Measurements from ENCODE around the gene ADPRH. TPM values are rescaled to one million over a fixed set of nuclear protein-coding genes. Genes with fewer than 3 reads are reported as not detected.
A peak's percentile ranks its signal among the peaks of the same experiment; 100 is the strongest.

Gene ADPRH
- total RNA-seq, 1 donor, result 7.2 TPM

DNA sequence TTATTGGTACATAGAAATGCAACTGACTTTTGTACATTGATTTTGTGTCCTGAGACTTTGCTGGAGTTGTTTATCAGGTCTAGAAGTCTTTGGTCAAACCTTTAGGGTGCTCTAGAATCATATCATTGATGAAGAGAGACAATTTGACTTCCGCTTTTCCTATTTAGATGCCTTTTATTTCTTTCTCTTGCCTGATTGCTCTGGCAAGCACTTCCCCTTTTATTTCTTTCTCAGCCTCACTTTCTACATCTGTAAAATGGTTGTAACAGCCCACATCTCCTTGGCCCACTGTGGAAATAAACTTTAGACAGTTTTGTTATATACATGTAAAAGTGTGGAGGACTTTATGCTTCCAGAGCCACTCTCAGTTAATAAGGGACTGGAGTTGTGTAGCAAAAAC is 32.4 kb downstream of the ADPRH start:
- TF ChIP-seq CTCF (IDR thresholded peaks at IDR 0.05; ENCODE audit: extremely low read depth, low read depth, low read length), result no peak
- H3K36me3 ChIP-seq (ENCODE audit: insufficient read depth, low read length), result no peaks in the 10 kb centered on the region

GRCh38 chr3:119613201-119613600 is 33.9 kb downstream of the ADPRH start:
- Histone ChIP-seq H4K20me1 (ENCODE audit: insufficient read depth, low read length) (no peaks in the 10 kb centered on the region), H3K4me3 (ENCODE audit: insufficient read depth, low read length) (no peak overlapping the region), H3K27ac (ENCODE audit: low read depth, low read length) (no peak overlapping the region), H3K4me2 (ENCODE audit: insufficient read depth, low read length) (no peak overlapping the region), H3K27me3 (ENCODE audit: insufficient read depth, low read length) (peaks cover 5% of the 10 kb centered on the region), H3K9me3 (ENCODE audit: low read depth, low read length) (no peaks in the 10 kb centered on the region), H3K79me2 (ENCODE audit: insufficient read depth, low read length) (no peaks in the 10 kb centered on the region), H3K4me1 (ENCODE audit: insufficient read depth, low read length) (no peaks in the 10 kb centered on the region), H3K36me3 (ENCODE audit: insufficient read depth, low read length) (no peaks in the 10 kb centered on the region), H2AFZ (ENCODE audit: low read length) (peak overlapping the region; percentile 35)
- peak; percentile 32 for DNase-seq (ENCODE audit: insufficient read length, low spot score, missing footprints)
- TF ChIP-seq CTCF (IDR thresholded peaks at IDR 0.05; ENCODE audit: extremely low read depth, low read depth, low read length), result no peak

More for the DNA sequence above, 32.4 kb downstream of the ADPRH start:
- no peak overlapping the region for H3K4me2 ChIP-seq (ENCODE audit: insufficient read depth, low read length)
- H3K9me3 ChIP-seq (ENCODE audit: low read depth, low read length), result no peaks in the 10 kb centered on the region
- peaks cover 5% of the 10 kb centered on the region for H3K27me3 ChIP-seq (ENCODE audit: insufficient read depth, low read length)
- no peak for DNase-seq (ENCODE audit: insufficient read length, low spot score, missing footprints)
- H3K4me1 ChIP-seq (ENCODE audit: insufficient read depth, low read length), result no peaks in the 10 kb centered on the region
- no peak overlapping the region for H3K4me3 ChIP-seq (ENCODE audit: insufficient read depth, low read length)
- H3K79me2 ChIP-seq (ENCODE audit: insufficient read depth, low read length), result no peaks in the 10 kb centered on the region
- no peaks in the 10 kb centered on the region for H4K20me1 ChIP-seq (ENCODE audit: insufficient read depth, low read length)
- no peak overlapping the region for H3K27ac ChIP-seq (ENCODE audit: low read depth, low read length)
- H2AFZ ChIP-seq (ENCODE audit: low read length), result no peak overlapping the region

- no peak overlapping the region for H3K27ac ChIP-seq (ENCODE audit: low read depth, low read length)
These were observed 34.6 kb downstream of the ADPRH start for GRCh38 chr3:119613872-119614271.

GRCh38 chr3:119616056-119616455 is 36.8 kb downstream of the ADPRH start:
- Histone ChIP-seq H3K36me3 (ENCODE audit: insufficient read depth, low read length) (no peaks in the 10 kb centered on the region), H3K27ac (ENCODE audit: low read depth, low read length) (no peak overlapping the region), H4K20me1 (ENCODE audit: insufficient read depth, low read length) (no peaks in the 10 kb centered on the region), H3K27me3 (ENCODE audit: insufficient read depth, low read length) (no peaks in the 10 kb centered on the region), H3K9me3 (ENCODE audit: low read depth, low read length) (no peaks in the 10 kb centered on the region), H3K4me1 (ENCODE audit: insufficient read depth, low read length) (peaks cover 2% of the 10 kb centered on the region), H3K4me3 (ENCODE audit: insufficient read depth, low read length) (no peak overlapping the region), H3K79me2 (ENCODE audit: insufficient read depth, low read length) (no peaks in the 10 kb centered on the region), H2AFZ (ENCODE audit: low read length) (no peak overlapping the region), H3K4me2 (ENCODE audit: insufficient read depth, low read length) (no peak overlapping the region)
- no peak for DNase-seq (ENCODE audit: insufficient read length, low spot score, missing footprints)
- no peak for TF ChIP-seq CTCF (IDR thresholded peaks at IDR 0.05; ENCODE audit: extremely low read depth, low read depth, low read length)

More at GRCh38 chr3:119613872-119614271, 34.6 kb downstream of the ADPRH start:
- H3K27me3 ChIP-seq (ENCODE audit: insufficient read depth, low read length), result peaks cover 2% of the 10 kb centered on the region
- no peak overlapping the region for H3K4me2 ChIP-seq (ENCODE audit: insufficient read depth, low read length)
- no peaks in the 10 kb centered on the region for H3K36me3 ChIP-seq (ENCODE audit: insufficient read depth, low read length)
- H4K20me1 ChIP-seq (ENCODE audit: insufficient read depth, low read length), result no peaks in the 10 kb centered on the region
- H3K4me3 ChIP-seq (ENCODE audit: insufficient read depth, low read length), result no peak overlapping the region
- no peak for TF ChIP-seq CTCF (IDR thresholded peaks at IDR 0.05; ENCODE audit: extremely low read depth, low read depth, low read length)
- peaks cover 1% of the 10 kb centered on the region for H3K4me1 ChIP-seq (ENCODE audit: insufficient read depth, low read length)
- no peaks in the 10 kb centered on the region for H3K79me2 ChIP-seq (ENCODE audit: insufficient read depth, low read length)
- DNase-seq (ENCODE audit: insufficient read length, low spot score, missing footprints), result peak; percentile 23
- no peaks in the 10 kb centered on the region for H3K9me3 ChIP-seq (ENCODE audit: low read depth, low read length)
- H2AFZ ChIP-seq (ENCODE audit: low read length), result peak overlapping the region; percentile 41
